Lung (tissue), 12 donors: Measurements from ENCODE around the gene RBM33. TPM values are rescaled to one million over a fixed set of nuclear protein-coding genes. Genes with fewer than 3 reads are reported as not detected.
A peak's percentile ranks its signal among the peaks of the same experiment; 100 is the strongest.

Source experiments
- ATAC-seq: fragments of 200-7000 bp; cut with Tn5 transposase; one replicate; pipeline ENCODE4 v1.9.1; 2020; ENCODE audit warnings: moderate number of reproducible peaks; ENCODE audit not compliant: insufficient read depth, low FRiP score
- DNase-seq, 3 donors: peaks; one replicate each; pipeline ENCODE4 v3.0.0-alpha.2; 2013 to 2017
- H3K27ac ChIP-seq, 2 donors: one replicate each; pipeline ENCODE4 v1.5.1; 2013; ENCODE audit warnings: mild to moderate bottlenecking in 2 of 2, moderate library complexity in 2 of 2, control low read depth in 1 of 2, inconsistent platforms in 1 of 2, low read depth in 1 of 2, low read length in 1 of 2
- H3K27me3 ChIP-seq, 3 donors: one replicate each; pipeline ENCODE4 v1.5.1; 2013; ENCODE audit warnings: low read length in 2 of 3; ENCODE audit not compliant: control insufficient read depth in 3 of 3, insufficient read depth in 3 of 3
- H3K36me3 ChIP-seq, 4 donors: one replicate each; pipeline ENCODE4 v1.5.1; 2013; ENCODE audit warnings: low read length in 4 of 4, mild to moderate bottlenecking in 1 of 4, moderate library complexity in 1 of 4; ENCODE audit not compliant: control insufficient read depth in 4 of 4, insufficient read depth in 4 of 4
- H3K4me1 ChIP-seq, 5 donors: one replicate each; pipeline ENCODE4 v1.5.1; 2013; ENCODE audit warnings: low read length in 5 of 5, mild to moderate bottlenecking in 2 of 5, moderate library complexity in 1 of 5; ENCODE audit not compliant: control insufficient read depth in 5 of 5, insufficient read depth in 5 of 5
- H3K4me3 ChIP-seq: one replicate; pipeline ENCODE4 v1.5.1; 2013; ENCODE audit warnings: mild to moderate bottlenecking, control low read depth, moderate library complexity
- H3K9ac ChIP-seq, 2 donors: one replicate each; pipeline ENCODE4 v1.5.1; 2013; ENCODE audit warnings: low read length in 2 of 2, control low read depth in 1 of 2; ENCODE audit not compliant: insufficient read depth in 1 of 2
- H3K9me3 ChIP-seq, 4 donors: one replicate each; pipeline ENCODE4 v1.5.1; 2013; ENCODE audit warnings: low read length in 3 of 4, mild to moderate bottlenecking in 1 of 4, moderate library complexity in 1 of 4; ENCODE audit not compliant: control insufficient read depth in 4 of 4, insufficient read depth in 3 of 4
- WGBS, 2 donors: extraction: QIAGEN DNeasy Blood & Tissue Kit; methylation state at CpG; one replicate each; pipeline ENCODE4 v1.1.7; 2013; 5-methylcytosine and 5-hydroxymethylcytosine counted together
- polyA plus RNA-seq, 2 donors: library from polyadenylated mRNA; stranded (reverse); fragments of 200-250 nt; gene quantifications; one replicate each; pipeline ENCODE4 v1.2.1, GENCODE V29; 2013
- total RNA-seq, 2 donors: library from RNA; depleted of rRNA in 1 of 2; stranded (reverse); fragments of >200 nt in 1 of 2; gene quantifications; one replicate each; pipeline ENCODE4 v1.2.1, GENCODE V29; 2014 to 2021
- TF ChIP-seq, protein P1 (sequence below): IDR thresholded peaks from 2 replicates; pipeline ENCODE4 v1.5.1; 2012; ENCODE audit warnings: mild to moderate bottlenecking; ENCODE audit errors: control extremely low read depth, extremely low read depth
- donor health status: control.
- donor health status: control.
- donor health status: Bipolar disorder and iron deficiency.
- donor health status: healthy.
- donor health status: DM: yes; HTN: yes; CAD: no.

Gene RBM33
- total and polyA plus RNA-seq, 4 donors, result 15.3 to 99.6 (median 43.2) TPM

DNA sequence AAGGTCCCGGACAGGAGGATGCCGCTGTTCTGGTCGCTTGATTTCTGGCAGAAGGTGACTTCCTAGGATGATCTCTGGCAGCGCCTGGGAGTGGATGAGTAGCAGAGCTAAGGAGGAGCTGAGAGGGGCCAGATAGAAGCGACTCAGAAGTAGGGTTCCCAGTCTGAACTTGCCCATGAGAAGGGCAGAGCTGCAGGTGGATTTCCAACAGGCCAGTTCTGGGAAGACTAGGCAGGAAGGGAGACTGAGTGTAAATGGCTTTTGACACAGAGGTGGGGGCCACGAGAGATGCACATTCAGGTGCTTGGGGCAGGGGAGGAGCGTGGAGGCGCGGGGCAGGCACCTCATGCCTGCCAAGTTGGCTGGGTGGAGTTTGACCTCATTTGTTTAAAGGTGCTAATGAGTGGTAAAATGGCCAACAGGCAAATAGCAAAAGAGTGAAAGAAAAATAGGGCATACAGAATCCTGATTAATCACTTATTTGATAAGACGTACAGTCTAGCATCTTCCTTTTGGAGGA, 109.0 kb downstream of the RBM33 start:
- no peaks in the 10 kb centered on the region for H3K9me3 ChIP-seq
- H3K4me1 ChIP-seq, result peaks cover 0 to 25% (median 4%) of the 10 kb centered on the region in 5 donors
- H3K4me3 ChIP-seq, result no peak overlapping the region
- 78 to 90% methylated on average over 10 of the region's 10 CpGs for WGBS, 2 donors
- H3K27me3 ChIP-seq, result no peaks in the 10 kb centered on the region
- TF ChIP-seq, protein P1, sequence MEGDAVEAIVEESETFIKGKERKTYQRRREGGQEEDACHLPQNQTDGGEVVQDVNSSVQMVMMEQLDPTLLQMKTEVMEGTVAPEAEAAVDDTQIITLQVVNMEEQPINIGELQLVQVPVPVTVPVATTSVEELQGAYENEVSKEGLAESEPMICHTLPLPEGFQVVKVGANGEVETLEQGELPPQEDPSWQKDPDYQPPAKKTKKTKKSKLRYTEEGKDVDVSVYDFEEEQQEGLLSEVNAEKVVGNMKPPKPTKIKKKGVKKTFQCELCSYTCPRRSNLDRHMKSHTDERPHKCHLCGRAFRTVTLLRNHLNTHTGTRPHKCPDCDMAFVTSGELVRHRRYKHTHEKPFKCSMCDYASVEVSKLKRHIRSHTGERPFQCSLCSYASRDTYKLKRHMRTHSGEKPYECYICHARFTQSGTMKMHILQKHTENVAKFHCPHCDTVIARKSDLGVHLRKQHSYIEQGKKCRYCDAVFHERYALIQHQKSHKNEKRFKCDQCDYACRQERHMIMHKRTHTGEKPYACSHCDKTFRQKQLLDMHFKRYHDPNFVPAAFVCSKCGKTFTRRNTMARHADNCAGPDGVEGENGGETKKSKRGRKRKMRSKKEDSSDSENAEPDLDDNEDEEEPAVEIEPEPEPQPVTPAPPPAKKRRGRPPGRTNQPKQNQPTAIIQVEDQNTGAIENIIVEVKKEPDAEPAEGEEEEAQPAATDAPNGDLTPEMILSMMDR, result no peak
- DNase-seq (no peak), ATAC-seq (no peak)
- no peak overlapping the region for H3K27ac ChIP-seq
- H3K36me3 ChIP-seq, result peaks cover 0 to 6% (median 4%) of the 10 kb centered on the region in 4 donors
- no peak overlapping the region for H3K9ac ChIP-seq

DNA sequence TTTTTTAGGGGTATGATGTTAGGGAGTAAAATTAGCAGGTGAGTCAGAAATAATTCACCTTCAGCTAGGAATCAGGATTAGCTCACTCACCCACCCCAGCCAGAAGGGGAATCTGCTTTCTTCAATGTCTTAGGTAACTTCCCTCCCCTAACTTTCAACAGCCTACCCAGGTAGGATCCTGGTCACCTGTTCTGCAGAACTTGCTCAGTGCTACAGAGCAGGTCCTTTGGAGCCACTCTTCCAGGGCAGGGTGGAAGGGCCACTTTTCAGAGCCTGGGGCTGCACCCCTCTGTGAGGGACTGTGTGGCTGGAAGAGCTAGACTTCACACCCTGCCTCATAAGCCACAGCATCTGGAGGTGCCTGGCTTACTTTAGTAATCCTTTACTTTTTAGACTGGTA, 109.7 kb downstream of the RBM33 start:
- no peak for ATAC-seq
- TF ChIP-seq, protein P1, result no peak

DNA sequence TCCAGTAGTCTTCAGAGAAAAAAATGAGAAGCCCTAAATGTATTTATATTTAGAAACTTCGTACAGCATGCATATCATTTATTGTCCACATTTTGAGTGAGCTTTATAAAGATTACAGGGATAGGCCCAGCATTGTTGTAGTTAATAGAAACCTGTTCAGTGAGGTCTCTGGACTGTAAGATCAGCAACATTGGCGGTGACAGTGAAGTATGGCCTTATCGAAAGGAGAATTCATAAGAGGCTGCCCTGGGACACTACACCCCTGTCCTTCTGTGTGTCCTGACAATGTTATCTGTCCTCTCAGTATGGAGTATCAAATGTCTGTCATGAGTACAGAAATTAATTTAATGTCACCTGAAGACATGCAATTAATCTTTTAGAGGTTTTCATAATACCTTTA, 110.6 kb downstream of the RBM33 start:
- H3K27me3 ChIP-seq, result no peaks in the 10 kb centered on the region
- peaks cover 0 to 25% (median 4%) of the 10 kb centered on the region in 5 donors for H3K4me1 ChIP-seq
- H3K27ac ChIP-seq, result no peak overlapping the region
- ATAC-seq (no peak), DNase-seq (no peak)
- H3K9me3 ChIP-seq, result no peaks in the 10 kb centered on the region
- no peak overlapping the region for H3K4me3 ChIP-seq
- H3K9ac ChIP-seq, result no peak overlapping the region
- peaks cover 0 to 9% (median 6%) of the 10 kb centered on the region in 4 donors for H3K36me3 ChIP-seq
- WGBS, 2 donors, result 68 to 82% methylated on average over 3 of the region's 3 CpGs
- TF ChIP-seq, protein P1, result no peak

More for the DNA sequence above, 109.7 kb downstream of the RBM33 start:
- H3K36me3 ChIP-seq, result peaks cover 0 to 9% (median 4%) of the 10 kb centered on the region in 4 donors
- no peak overlapping the region for H3K9ac ChIP-seq
- no peak for DNase-seq
- H3K27me3 ChIP-seq, result no peaks in the 10 kb centered on the region
- no peaks in the 10 kb centered on the region for H3K9me3 ChIP-seq
- no peak overlapping the region for H3K4me3 ChIP-seq
- peaks cover 0 to 25% (median 4%) of the 10 kb centered on the region in 5 donors for H3K4me1 ChIP-seq
- no peak overlapping the region for H3K27ac ChIP-seq

DNA sequence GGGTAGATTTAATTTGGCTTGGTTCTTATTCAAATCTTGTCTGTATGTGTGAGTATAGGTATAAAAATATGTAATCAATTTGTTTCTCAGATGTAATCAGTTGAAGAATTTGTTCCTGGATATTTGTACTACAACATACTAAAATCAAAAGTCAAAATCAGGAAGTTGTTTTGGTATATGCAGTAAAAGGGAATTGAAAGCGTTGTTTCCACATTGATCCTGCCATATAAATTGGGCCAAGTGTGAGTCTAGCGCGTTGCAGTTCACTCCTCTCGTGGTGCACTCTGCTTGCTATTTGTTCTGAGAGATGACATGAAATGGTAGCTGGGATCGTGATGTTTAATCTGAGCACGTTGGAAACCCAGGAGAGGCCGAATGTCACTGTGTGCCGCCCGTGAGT, 111.9 kb downstream of the RBM33 start:
- H3K9me3 ChIP-seq, result no peaks in the 10 kb centered on the region
- TF ChIP-seq, protein P1, result no peak
- DNase-seq (no peak), ATAC-seq (peak; percentile 45)
- 86% methylated on average over 9 of the region's 9 CpGs for WGBS, 2 donors
- H3K4me3 ChIP-seq, result no peak overlapping the region
- H3K9ac ChIP-seq, result no peak overlapping the region
- H3K36me3 ChIP-seq, result peaks cover 0 to 9% (median 6%) of the 10 kb centered on the region in 4 donors
- H3K27ac ChIP-seq, result no peak overlapping the region
- H3K27me3 ChIP-seq, result no peaks in the 10 kb centered on the region
- peaks cover 0 to 24% (median 4%) of the 10 kb centered on the region in 5 donors for H3K4me1 ChIP-seq
